HCT116 (cell line): ENCODE results near the gene TERF2IP. TPM values are rescaled to one million over a fixed set of nuclear protein-coding genes. Genes with fewer than 3 reads are reported as not detected.

Experiments used
- ATAC-seq: fragments of 200-7000 bp; cut with Tn5 transposase; 2 replicates; pipeline ENCODE4 v1.9.1; 2020; ENCODE audit warnings: mild to moderate bottlenecking, moderate library complexity
- BruUV-seq: library from RNA; stranded (reverse); fragments of 400-500 nt; replicated peaks from 2 replicates; lab custom pipeline; 2021; lab: Mats Ljungman, UMichigan
- CTCF ChIA-PET: fragments of 300-600 bp; sonication (Branson Sonifier 250); formaldehyde crosslinking; loops from one replicate; lab custom pipeline; 2021; ENCODE audit warnings: antibody characterized with exemption; lab: Charles Lee
- POLR2A ChIA-PET: fragments of 300-600, 350-600 bp; sonication (Branson Sonifier 250); formaldehyde crosslinking; loops from one replicate; lab custom pipeline; 2021; ENCODE audit warnings: antibody characterized with exemption; lab: Charles Lee
- RAD21 ChIA-PET, 2 experiments: fragments of 300-600 bp; sonication (Branson Sonifier 250); formaldehyde crosslinking; loops; one replicate each; lab custom pipeline; 2023; ENCODE audit warnings: low total read pairs in 2 of 2; ENCODE audit not compliant: uncharacterized antibody in 2 of 2, unreplicated experiment in 2 of 2, low non-redundant PET in 1 of 2; lab: Charles Lee
- DNase-seq: peaks from one replicate; pipeline ENCODE4 v3.0.0-alpha.2; 2010; ENCODE audit warnings: low read depth, low spot score
- H2AFZ ChIP-seq: fragments of 200-600 bp; shearing (Covaris generic), sonication (generic); 2 replicates; pipeline ENCODE4 v1.6.1; 2017; ENCODE audit warnings: low read depth, mixed run types, mixed read lengths, antibody characterized with exemption, low read length; ENCODE audit not compliant: poor library complexity, severe bottlenecking
- H3K27ac ChIP-seq: 2 replicates; pipeline ENCODE4 v1.5.1; 2012; ENCODE audit warnings: low read depth, low read length
- H3K27me3 ChIP-seq: fragments of 200-600 bp; sonication (generic); 2 replicates; pipeline ENCODE4 v1.6.1; 2016; ENCODE audit warnings: mixed run types, low read length, mixed read lengths; ENCODE audit not compliant: insufficient read depth
- H3K36me3 ChIP-seq, 2 experiments: fragments of 200-500 bp in 1 of 2; fragments of 200-600 bp in 1 of 2; sonication (Bioruptor generic) in 1 of 2; sonication (generic) in 1 of 2; 2 replicates each; pipeline versions ENCODE4 v1.5.1 to v1.6.1; 2014 to 2016; ENCODE audit warnings: low read length in 2 of 2, inconsistent platforms in 1 of 2, mixed read lengths in 1 of 2, mixed run types in 1 of 2; ENCODE audit not compliant: insufficient read depth in 2 of 2, control insufficient read depth in 1 of 2
- H3K4me1 ChIP-seq, 2 experiments: fragments of 200-600 bp in 1 of 2; sonication (generic) in 1 of 2; 2 replicates each; pipeline versions ENCODE4 v1.5.1 to v1.6.1; 2012 to 2017; ENCODE audit warnings: low read length in 2 of 2, inconsistent platforms in 1 of 2, mild to moderate bottlenecking in 1 of 2, mixed read lengths in 1 of 2, mixed run types in 1 of 2, moderate library complexity in 1 of 2; ENCODE audit not compliant: insufficient read depth in 2 of 2, control insufficient read depth in 1 of 2
- H3K4me2 ChIP-seq: fragments of 200-600 bp; sonication (generic); 2 replicates; pipeline ENCODE4 v1.6.1; 2017; ENCODE audit warnings: mixed run types, low read length, mixed read lengths
- H3K4me3 ChIP-seq, 2 experiments: fragments of 200-600 bp in 1 of 2; sonication (generic) in 1 of 2; replicated peaks in 1 of 2; 2 replicates each; pipeline ENCODE4 v1.5.1; 2011 to 2016; ENCODE audit warnings: low read length in 2 of 2, control low read depth in 1 of 2, low read depth in 1 of 2, mild to moderate bottlenecking in 1 of 2, mixed read lengths in 1 of 2, mixed run types in 1 of 2
- H3K79me2 ChIP-seq: fragments of 200-600 bp; sonication (generic); 2 replicates; pipeline ENCODE4 v1.6.1; 2017; ENCODE audit warnings: mild to moderate bottlenecking, mixed run types, low read length, moderate library complexity, mixed read lengths; ENCODE audit not compliant: insufficient read depth
- H3K9ac ChIP-seq: fragments of 200-600 bp; sonication (generic); 2 replicates; pipeline ENCODE4 v1.6.1; 2016; ENCODE audit warnings: low read length, mixed read lengths
- H3K9me2 ChIP-seq: fragments of 200-600 bp; sonication (generic), shearing (Covaris generic); 2 replicates; pipeline ENCODE4 v1.6.1; 2017; ENCODE audit warnings: mixed run types, mild to moderate bottlenecking, moderate library complexity; ENCODE audit not compliant: insufficient read depth
- H3K9me3 ChIP-seq, 2 experiments: fragments of 200-500 bp in 1 of 2; fragments of 200-600 bp in 1 of 2; sonication (Bioruptor generic) in 1 of 2; sonication (generic) in 1 of 2; 2 replicates each; pipeline ENCODE4 v1.6.1; 2014 to 2017; ENCODE audit warnings: low read length in 2 of 2, mixed read lengths in 2 of 2, inconsistent platforms in 1 of 2, low read depth in 1 of 2, mild to moderate bottlenecking in 1 of 2, mixed run types in 1 of 2, moderate library complexity in 1 of 2; ENCODE audit not compliant: control insufficient read depth in 1 of 2, insufficient read depth in 1 of 2
- H4K20me1 ChIP-seq: fragments of 200-600 bp; sonication (generic), shearing (Covaris generic); 2 replicates; pipeline ENCODE4 v1.6.1; 2017; ENCODE audit warnings: mixed run types, mild to moderate bottlenecking, moderate library complexity; ENCODE audit not compliant: insufficient read depth
- CTCF ChIP-seq, 3 experiments: fragments of 200-600 bp in 1 of 3; sonication (generic) in 1 of 3; IDR thresholded peaks in 2 of 3; conservative IDR thresholded peaks in 1 of 3; 2 replicates each; pipeline ENCODE4 v1.5.1; 2012 to 2017; ENCODE audit warnings: low read depth in 2 of 3, low read length in 2 of 3, antibody characterized with exemption in 1 of 3, borderline replicate concordance in 1 of 3, control low read depth in 1 of 3, mild to moderate bottlenecking in 1 of 3, mixed read lengths in 1 of 3, mixed run types in 1 of 3, moderate library complexity in 1 of 3; ENCODE audit not compliant: insufficient read depth in 1 of 3
- EGR1 ChIP-seq: IDR thresholded peaks from 2 replicates; pipeline ENCODE4 v1.6.1; 2012; ENCODE audit warnings: low read depth
- ELF1 ChIP-seq: IDR thresholded peaks from 2 replicates; pipeline ENCODE4 v1.6.1; 2012; ENCODE audit warnings: low read depth, borderline replicate concordance
- EZH2phosphoT487 ChIP-seq: fragments of 200-600 bp; IDR thresholded peaks from 2 replicates; pipeline ENCODE4 v1.6.1; 2018; ENCODE audit warnings: antibody characterized with exemption, borderline replicate concordance
- MAX ChIP-seq: IDR thresholded peaks from 2 replicates; pipeline ENCODE4 v1.6.1; 2012
- POLR2A ChIP-seq: IDR thresholded peaks from 2 replicates; pipeline ENCODE4 v1.7.0; 2011; ENCODE audit warnings: borderline replicate concordance; ENCODE audit not compliant: insufficient read depth, insufficient read length; ENCODE audit errors: extremely low read depth
- REST ChIP-seq: IDR thresholded peaks from 2 replicates; pipeline ENCODE4 v1.6.1; 2012; ENCODE audit warnings: low read depth
- SIN3A ChIP-seq: IDR thresholded peaks from 2 replicates; pipeline ENCODE4 v1.6.1; 2012; ENCODE audit warnings: low read depth
- TCF7L2 ChIP-seq: IDR thresholded peaks from 2 replicates; pipeline ENCODE4 v1.7.0; 2011; ENCODE audit warnings: borderline replicate concordance, inconsistent platforms; ENCODE audit not compliant: insufficient read depth, insufficient read length; ENCODE audit errors: extremely low read depth
- ZBTB33 ChIP-seq: IDR thresholded peaks from 2 replicates; pipeline ENCODE4 v1.6.1; 2011; ENCODE audit warnings: mild to moderate bottlenecking, low read length, moderate library complexity; ENCODE audit not compliant: insufficient replicate concordance; ENCODE audit errors: extremely low read depth
- ZFX ChIP-seq: fragments of 450-650 bp; IDR thresholded peaks from 2 replicates; pipeline ENCODE4 v1.6.1; 2017
- ZNF274 ChIP-seq: fragments of 200-500 bp; sonication (Bioruptor generic); IDR thresholded peaks from 2 replicates; pipeline ENCODE4 v1.6.1; 2014; ENCODE audit warnings: mild to moderate bottlenecking, low read depth, low read length, inconsistent platforms
- intact Hi-C: fragments of 100-400 bp; cut with micrococcal nuclease; formaldehyde crosslinking; loops from 2 replicates; pipeline ENCODE4 v1.10.0; 2022
- total RNA-seq: library from RNA; stranded (reverse); gene quantifications from one replicate; pipeline ENCODE4 v1.2.1, GENCODE V29; 2021; ENCODE audit not compliant: unreplicated experiment

Gene TERF2IP
- total RNA-seq, 1 experiment from 2014 or later = 36.4 TPM

- no peak overlapping the region for H2AFZ ChIP-seq
- ChIA-PET POLR2A (no interaction called here), RAD21 (no interaction called here), CTCF (interaction anchor here (1.6 kb wide), 1 partner anchor 1545 kb away, joined by 3 read pairs; no protein-coding TSS in a partner anchor)
- no peak overlapping the region for H3K9ac ChIP-seq
- intact Hi-C loops = no loop called here
- no peak overlapping the region for H3K27ac ChIP-seq
- H3K9me2 ChIP-seq = no peaks in the 10 kb centered on the region
- ATAC-seq = no peak
- H3K36me3 ChIP-seq = peaks cover 30 to 57% of the 10 kb centered on the region in 2 experiments
- no peak overlapping the region for H3K4me3 ChIP-seq
- no peak for DNase-seq
- H3K9me3 ChIP-seq = no peaks in the 10 kb centered on the region
- H4K20me1 ChIP-seq = 0 out of 2 replicates have a peak, but pooled peaks cover 5% of the 10 kb centered on the region
- no peaks in the 10 kb centered on the region for H3K27me3 ChIP-seq
- no TSS peak for BruUV-seq
- TF ChIP-seq TCF7L2 (no peak), ZFX (no peak), ELF1 (no peak), EGR1 (no peak)
- no peak overlapping the region for H3K4me2 ChIP-seq
- H3K4me1 ChIP-seq = peaks cover 4 to 12% of the 10 kb centered on the region in 2 experiments; a peak in 3 of 4 replicates
- H3K79me2 ChIP-seq = peaks cover 9% of the 10 kb centered on the region
Measured at GRCh38 chr16:75626806-75627205, 20.8 kb upstream of the TERF2IP start.

GRCh38 chr16:75627851-75628250 lies 19.7 kb upstream of the TERF2IP start:
- H3K4me1 ChIP-seq = peaks cover 0 to 5% of the 10 kb centered on the region in 2 experiments; a peak in 2 of 4 replicates
- 0 out of 2 replicates have a peak, but pooled peaks cover 5% of the 10 kb centered on the region for H4K20me1 ChIP-seq
- H3K27ac ChIP-seq = no peak overlapping the region
- H3K4me2 ChIP-seq = no peak overlapping the region
- no peaks in the 10 kb centered on the region for H3K79me2 ChIP-seq
- H3K4me3 ChIP-seq = no peak overlapping the region
- intact Hi-C loops = no loop called here
- no peaks in the 10 kb centered on the region for H3K9me2 ChIP-seq
- peaks cover 36 to 64% of the 10 kb centered on the region in 2 experiments for H3K36me3 ChIP-seq
- no peak for ATAC-seq
- POLR2A ChIA-PET = no interaction called here
- no peak overlapping the region for H2AFZ ChIP-seq
- no TSS peak for BruUV-seq
- H3K9me3 ChIP-seq = no peaks in the 10 kb centered on the region
- RAD21 ChIA-PET = no interaction called here
- no peak overlapping the region for H3K9ac ChIP-seq
- no peak for DNase-seq
- H3K27me3 ChIP-seq = no peaks in the 10 kb centered on the region
- CTCF ChIA-PET = no interaction called here
- TF ChIP-seq ZNF274 = no peak
- TF ChIP-seq MAX = no peak
- no peak for TF ChIP-seq SIN3A
- no peak for TF ChIP-seq ZBTB33
- TF ChIP-seq ZFX = no peak
- TF ChIP-seq EZH2phosphoT487 = no peak
- TF ChIP-seq TCF7L2 = no peak
- TF ChIP-seq REST = no peak
- no peak for TF ChIP-seq POLR2A
- TF ChIP-seq CTCF (IDR thresholded peaks at IDR 0.05 in 2 of 3, conservative IDR thresholded peaks at IDR 0.05 in 1 of 3; ENCODE audit: borderline replicate concordance in 1 of 3, insufficient read depth in 1 of 3, low read depth in 2 of 3, low read length in 2 of 3) = no peak
